ENCODE measurements around the gene OPRM1. TPM values are rescaled to one million over a fixed set of nuclear protein-coding genes. Genes with fewer than 3 reads are reported as not detected.

The OPRM1 gene
- total RNA-seq, 1 donor from 2014 or later: not detected

DNA sequence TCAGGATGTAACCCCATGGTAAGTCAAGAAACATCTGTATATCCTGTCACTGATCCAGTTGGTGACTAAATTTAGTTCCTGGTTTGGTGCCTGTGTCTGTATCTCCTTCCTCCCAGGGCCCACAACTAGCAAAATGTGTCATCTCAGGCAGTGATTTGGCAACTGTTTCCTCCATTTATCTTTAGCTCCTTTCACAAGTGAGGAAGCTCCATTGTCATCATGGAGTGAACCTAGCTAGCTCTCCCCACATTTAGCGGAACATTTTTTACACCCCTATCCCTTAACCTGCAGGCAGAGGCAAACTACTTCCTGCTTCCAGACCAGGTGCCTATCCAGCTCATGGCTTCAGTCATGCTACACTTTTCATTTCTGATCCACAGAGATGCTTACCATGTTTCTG, 218.0 kb downstream of the OPRM1 start:
- Histone ChIP-seq H3K27ac (ENCODE audit: low read depth, low read length) (no peak overlapping the region), H3K9ac (ENCODE audit: low read depth in 1 of 3, low read length in 3 of 3) (no peak overlapping the region), H3K4me3 (ENCODE audit: low read length in 3 of 3) (no peak overlapping the region), H3K36me3 (ENCODE audit: control insufficient read depth in 3 of 3, insufficient read depth in 3 of 3, low read length in 3 of 3) (no peaks in the 10 kb centered on the region), H3K27me3 (ENCODE audit: control insufficient read depth in 3 of 3, insufficient read depth in 3 of 3, low read length in 3 of 3) (no peaks in the 10 kb centered on the region), H3K9me3 (ENCODE audit: control insufficient read depth in 3 of 3, low read length in 3 of 3) (no peaks in the 10 kb centered on the region), H3K4me1 (ENCODE audit: control insufficient read depth in 3 of 3, insufficient read depth in 3 of 3, low read length in 3 of 3) (no peaks in the 10 kb centered on the region)

DNA sequence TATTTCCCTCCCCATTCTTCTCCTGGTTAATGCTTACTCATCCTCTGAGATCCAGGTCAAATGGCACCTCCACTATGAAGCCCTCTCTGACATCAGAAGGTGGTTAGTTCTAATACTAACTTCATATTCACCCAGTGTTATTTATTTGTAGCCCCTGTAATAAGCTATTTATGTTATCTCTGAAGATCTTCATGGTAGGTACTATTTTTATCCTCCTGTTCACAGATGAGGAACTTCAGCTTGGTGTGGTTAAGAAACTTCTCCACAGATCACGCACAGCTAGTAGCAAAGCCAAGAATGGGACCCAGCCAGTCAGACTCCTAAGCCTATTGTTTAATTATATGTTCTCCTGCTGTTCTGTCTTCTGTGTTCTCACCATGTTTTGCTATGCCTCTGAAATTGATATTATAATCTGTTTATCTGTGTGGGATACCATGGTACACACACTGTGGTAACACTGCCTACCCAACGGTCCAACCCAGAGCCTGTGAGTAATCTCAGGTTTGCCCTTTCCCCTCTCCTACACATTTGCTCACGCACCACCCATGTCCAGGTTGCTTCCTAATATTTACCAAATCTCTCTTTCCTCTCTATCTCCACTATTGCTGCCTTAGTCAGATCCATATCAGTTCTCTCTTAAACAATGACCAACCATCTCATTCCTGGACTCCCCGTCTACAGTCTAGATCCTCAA, 219.2 kb downstream of the OPRM1 start:
- H3K9me3 ChIP-seq (ENCODE audit: control insufficient read depth in 3 of 3, low read length in 3 of 3): no peaks in the 10 kb centered on the region
- H3K27me3 ChIP-seq (ENCODE audit: control insufficient read depth in 3 of 3, insufficient read depth in 3 of 3, low read length in 3 of 3): no peaks in the 10 kb centered on the region
- no peaks in the 10 kb centered on the region for H3K4me1 ChIP-seq (ENCODE audit: control insufficient read depth in 3 of 3, insufficient read depth in 3 of 3, low read length in 3 of 3)
- no peak overlapping the region for H3K4me3 ChIP-seq (ENCODE audit: low read length in 3 of 3)
- no peak overlapping the region for H3K9ac ChIP-seq (ENCODE audit: low read depth in 1 of 3, low read length in 3 of 3)
- no peaks in the 10 kb centered on the region for H3K36me3 ChIP-seq (ENCODE audit: control insufficient read depth in 3 of 3, insufficient read depth in 3 of 3, low read length in 3 of 3)
- no peak overlapping the region for H3K27ac ChIP-seq (ENCODE audit: low read depth, low read length)

GRCh38 chr6:154261688-154262397, 222.8 kb downstream of the OPRM1 start:
- Histone ChIP-seq H3K9ac (ENCODE audit: low read depth in 1 of 3, low read length in 3 of 3) (no peak overlapping the region), H3K4me3 (ENCODE audit: low read length in 3 of 3) (no peak overlapping the region), H3K36me3 (ENCODE audit: control insufficient read depth in 3 of 3, insufficient read depth in 3 of 3, low read length in 3 of 3) (no peaks in the 10 kb centered on the region), H3K27ac (ENCODE audit: low read depth, low read length) (no peak overlapping the region), H3K9me3 (ENCODE audit: control insufficient read depth in 3 of 3, low read length in 3 of 3) (no peaks in the 10 kb centered on the region), H3K4me1 (ENCODE audit: control insufficient read depth in 3 of 3, insufficient read depth in 3 of 3, low read length in 3 of 3) (no peaks in the 10 kb centered on the region), H3K27me3 (ENCODE audit: control insufficient read depth in 3 of 3, insufficient read depth in 3 of 3, low read length in 3 of 3) (no peaks in the 10 kb centered on the region)

DNA sequence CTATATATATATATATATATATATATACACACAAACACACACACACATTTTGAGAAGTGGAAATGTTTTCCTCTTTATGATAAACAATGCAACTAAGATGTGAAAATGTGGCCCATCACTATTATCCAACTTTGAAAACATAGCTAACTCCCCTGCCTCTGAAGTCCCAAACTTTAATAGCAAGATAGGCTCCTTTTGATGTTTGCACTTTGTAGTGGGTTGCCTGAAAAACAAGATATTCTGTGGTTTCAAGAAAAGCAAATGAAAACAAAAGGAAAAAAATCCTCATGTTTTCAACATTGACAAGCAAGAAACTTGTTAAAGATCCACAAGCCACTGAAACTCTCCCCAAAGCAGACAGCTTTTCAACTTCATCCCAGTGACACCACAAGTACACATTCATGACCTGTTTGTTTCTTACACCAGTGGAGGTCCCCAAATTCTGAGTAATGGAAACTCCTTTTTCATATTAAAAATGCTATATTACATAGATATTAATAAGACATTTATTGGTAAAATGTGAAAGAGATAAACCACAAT, 227.6 kb downstream of the OPRM1 start:
- Histone ChIP-seq H3K4me1 (ENCODE audit: control insufficient read depth in 3 of 3, insufficient read depth in 3 of 3, low read length in 3 of 3) (no peaks in the 10 kb centered on the region), H3K27me3 (ENCODE audit: control insufficient read depth in 3 of 3, insufficient read depth in 3 of 3, low read length in 3 of 3) (no peaks in the 10 kb centered on the region), H3K4me3 (ENCODE audit: low read length in 3 of 3) (no peak overlapping the region), H3K9me3 (ENCODE audit: control insufficient read depth in 3 of 3, low read length in 3 of 3) (no peaks in the 10 kb centered on the region), H3K27ac (ENCODE audit: low read depth, low read length) (no peak overlapping the region), H3K9ac (ENCODE audit: low read depth in 1 of 3, low read length in 3 of 3) (no peak overlapping the region), H3K36me3 (ENCODE audit: control insufficient read depth in 3 of 3, insufficient read depth in 3 of 3, low read length in 3 of 3) (no peaks in the 10 kb centered on the region)

GRCh38 chr6:154267508-154268106, 228.6 kb downstream of the OPRM1 start:
- Histone ChIP-seq H3K9me3 (ENCODE audit: control insufficient read depth in 3 of 3, low read length in 3 of 3) (no peaks in the 10 kb centered on the region), H3K36me3 (ENCODE audit: control insufficient read depth in 3 of 3, insufficient read depth in 3 of 3, low read length in 3 of 3) (no peaks in the 10 kb centered on the region), H3K27me3 (ENCODE audit: control insufficient read depth in 3 of 3, insufficient read depth in 3 of 3, low read length in 3 of 3) (no peaks in the 10 kb centered on the region)

DNA sequence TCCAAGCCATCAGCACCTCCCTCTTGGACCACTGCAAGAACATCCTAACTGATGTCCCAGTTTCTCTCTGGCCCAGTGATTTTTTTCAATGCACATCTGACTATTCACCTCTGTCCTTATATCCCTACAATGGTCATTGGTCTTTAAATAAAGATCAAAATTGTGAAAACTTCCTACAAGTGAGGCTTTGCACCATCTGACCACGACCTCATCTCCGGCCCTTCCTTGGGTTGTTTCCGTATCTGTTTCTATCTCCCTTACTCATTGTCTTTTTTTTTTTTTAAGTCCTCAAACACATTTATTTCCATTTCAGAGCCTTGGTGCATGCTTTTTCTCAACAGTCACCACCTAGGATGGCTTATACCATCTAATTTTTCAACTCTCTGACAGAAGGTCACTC, 229.4 kb downstream of the OPRM1 start:
- Histone ChIP-seq H3K27me3 (ENCODE audit: control insufficient read depth in 3 of 3, insufficient read depth in 3 of 3, low read length in 3 of 3) (no peaks in the 10 kb centered on the region), H3K27ac (ENCODE audit: low read depth, low read length) (no peak overlapping the region), H3K4me3 (ENCODE audit: low read length in 3 of 3) (no peak overlapping the region), H3K9ac (ENCODE audit: low read depth in 1 of 3, low read length in 3 of 3) (no peak overlapping the region), H3K36me3 (ENCODE audit: control insufficient read depth in 3 of 3, insufficient read depth in 3 of 3, low read length in 3 of 3) (no peaks in the 10 kb centered on the region), H3K9me3 (ENCODE audit: control insufficient read depth in 3 of 3, low read length in 3 of 3) (no peaks in the 10 kb centered on the region), H3K4me1 (ENCODE audit: control insufficient read depth in 3 of 3, insufficient read depth in 3 of 3, low read length in 3 of 3) (no peaks in the 10 kb centered on the region)

More at GRCh38 chr6:154267508-154268106, 228.6 kb downstream of the OPRM1 start:
- no peak overlapping the region for H3K4me3 ChIP-seq (ENCODE audit: low read length in 3 of 3)
- H3K27ac ChIP-seq (ENCODE audit: low read depth, low read length): no peak overlapping the region
- H3K9ac ChIP-seq (ENCODE audit: low read depth in 1 of 3, low read length in 3 of 3): no peak overlapping the region
- H3K4me1 ChIP-seq (ENCODE audit: control insufficient read depth in 3 of 3, insufficient read depth in 3 of 3, low read length in 3 of 3): no peaks in the 10 kb centered on the region

DNA sequence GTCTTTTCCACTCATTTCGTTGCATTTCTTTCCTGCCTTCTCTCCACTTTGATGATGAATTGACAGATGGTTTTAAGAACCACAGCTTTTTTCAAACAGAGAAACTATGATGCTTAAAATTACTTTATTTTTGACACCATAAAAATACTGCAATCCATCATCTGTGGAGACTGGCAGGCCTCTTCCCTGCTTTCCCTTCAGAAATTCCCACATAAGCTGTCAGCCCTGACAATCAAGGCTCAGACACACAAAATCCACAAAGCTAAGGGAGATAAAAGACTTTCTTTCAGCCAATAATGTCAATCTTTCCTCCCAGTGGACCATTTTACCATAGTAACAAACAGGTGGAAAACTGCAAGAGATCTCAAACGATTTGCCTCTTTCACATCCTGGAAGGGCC, 235.1 kb downstream of the OPRM1 start:
- Histone ChIP-seq H3K9me3 (ENCODE audit: control insufficient read depth in 3 of 3, low read length in 3 of 3) (no peaks in the 10 kb centered on the region), H3K27ac (ENCODE audit: low read depth, low read length) (no peak overlapping the region), H3K9ac (ENCODE audit: low read depth in 1 of 3, low read length in 3 of 3) (no peak overlapping the region), H3K27me3 (ENCODE audit: control insufficient read depth in 3 of 3, insufficient read depth in 3 of 3, low read length in 3 of 3) (no peaks in the 10 kb centered on the region), H3K36me3 (ENCODE audit: control insufficient read depth in 3 of 3, insufficient read depth in 3 of 3, low read length in 3 of 3) (no peaks in the 10 kb centered on the region), H3K4me3 (ENCODE audit: low read length in 3 of 3) (no peak overlapping the region), H3K4me1 (ENCODE audit: control insufficient read depth in 3 of 3, insufficient read depth in 3 of 3, low read length in 3 of 3) (no peaks in the 10 kb centered on the region)

DNA sequence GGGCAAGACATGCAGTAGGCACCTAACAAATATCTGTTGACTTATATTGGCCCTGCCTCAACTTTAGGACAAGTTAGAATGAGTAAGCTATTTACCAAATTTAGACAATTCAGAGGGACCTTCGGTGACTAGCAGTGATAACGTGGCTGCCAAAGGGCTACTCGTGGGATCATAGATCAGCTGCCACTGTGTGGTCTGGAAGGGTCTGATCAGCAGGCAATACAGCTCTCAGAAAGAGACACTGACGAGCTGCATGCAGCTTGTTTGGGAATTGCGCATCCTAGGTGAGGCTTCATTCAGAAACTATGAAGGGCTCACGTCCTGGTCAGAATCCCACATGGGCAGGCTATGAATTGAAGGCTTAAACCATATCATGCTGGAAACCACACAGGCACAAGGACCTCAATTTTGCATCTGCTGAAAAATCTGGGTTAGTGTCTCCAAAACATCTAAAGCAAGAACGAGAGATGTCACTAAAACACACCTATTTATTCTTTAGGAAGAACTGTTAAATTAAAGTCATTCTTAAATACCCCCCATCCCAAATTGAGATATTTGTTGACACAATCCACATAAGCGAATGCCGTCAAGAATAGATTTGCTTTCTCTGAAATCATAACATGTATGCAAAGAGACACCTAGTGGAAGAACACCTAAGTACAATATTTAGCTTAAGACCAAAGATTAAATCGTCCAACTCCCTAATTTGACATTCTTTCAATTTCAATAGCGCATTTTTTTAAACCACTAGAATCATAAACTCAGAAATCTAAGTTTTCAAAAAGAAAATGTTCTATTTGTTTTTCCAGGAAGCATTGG, 238.0 kb downstream of the OPRM1 start:
- no peak overlapping the region for H3K27ac ChIP-seq (ENCODE audit: low read depth, low read length)
- H3K9me3 ChIP-seq (ENCODE audit: control insufficient read depth in 3 of 3, low read length in 3 of 3): no peaks in the 10 kb centered on the region
- H3K36me3 ChIP-seq (ENCODE audit: control insufficient read depth in 3 of 3, insufficient read depth in 3 of 3, low read length in 3 of 3): no peaks in the 10 kb centered on the region
- no peaks in the 10 kb centered on the region for H3K27me3 ChIP-seq (ENCODE audit: control insufficient read depth in 3 of 3, insufficient read depth in 3 of 3, low read length in 3 of 3)
- H3K9ac ChIP-seq (ENCODE audit: low read depth in 1 of 3, low read length in 3 of 3): no peak overlapping the region
- no peaks in the 10 kb centered on the region for H3K4me1 ChIP-seq (ENCODE audit: control insufficient read depth in 3 of 3, insufficient read depth in 3 of 3, low read length in 3 of 3)
- H3K4me3 ChIP-seq (ENCODE audit: low read length in 3 of 3): no peak overlapping the region

GRCh38 chr6:154277629-154278017, 238.6 kb downstream of the OPRM1 start:
- H3K36me3 ChIP-seq (ENCODE audit: control insufficient read depth in 3 of 3, insufficient read depth in 3 of 3, low read length in 3 of 3): no peaks in the 10 kb centered on the region
- no peak overlapping the region for H3K9ac ChIP-seq (ENCODE audit: low read depth in 1 of 3, low read length in 3 of 3)
- no peak overlapping the region for H3K27ac ChIP-seq (ENCODE audit: low read depth, low read length)
- no peaks in the 10 kb centered on the region for H3K27me3 ChIP-seq (ENCODE audit: control insufficient read depth in 3 of 3, insufficient read depth in 3 of 3, low read length in 3 of 3)
- H3K4me1 ChIP-seq (ENCODE audit: control insufficient read depth in 3 of 3, insufficient read depth in 3 of 3, low read length in 3 of 3): no peaks in the 10 kb centered on the region
- H3K9me3 ChIP-seq (ENCODE audit: control insufficient read depth in 3 of 3, low read length in 3 of 3): no peaks in the 10 kb centered on the region
- H3K4me3 ChIP-seq (ENCODE audit: low read length in 3 of 3): no peak overlapping the region

Measured in skeletal muscle tissue (tissue), 4 donors.